ENCODE results near the gene LRP3.
"Not testable (repeated sequence)": the region's sequence is repeated elsewhere in the genome, so short reads cannot be mapped to it uniquely, and the experiment has no call there.

LRP3 gene

GRCh38 chr19:33176670-33177416 lies 17.3 kb upstream of the LRP3 start:
- peak; percentile 96 to 99 for DNase-seq

GRCh38 chr19:33177417-33177979 lies 16.6 kb upstream of the LRP3 start:
- no peak for DNase-seq

- DNase-seq: no peak
These were observed 7.5 kb upstream of the LRP3 start for GRCh38 chr19:33186431-33187182.

DNA sequence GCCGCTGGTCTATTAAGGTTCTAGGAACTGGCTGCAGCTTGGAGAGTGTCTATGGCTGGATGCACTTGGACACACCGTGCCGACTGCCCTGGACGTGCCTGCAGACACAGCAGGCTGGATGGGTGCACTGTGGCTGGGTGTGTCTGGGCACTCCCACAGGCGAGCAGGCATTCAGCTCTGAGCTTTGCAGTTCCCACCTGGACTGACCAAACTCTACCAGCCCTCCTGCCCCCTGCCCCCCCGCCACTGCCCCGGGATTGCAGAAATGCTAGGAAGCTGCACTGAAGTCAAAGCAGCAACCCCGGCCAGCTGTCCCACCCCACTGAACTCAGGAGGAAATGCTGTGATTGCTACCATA lies 7.0 kb upstream of the LRP3 start:
- no peak for DNase-seq

DNA sequence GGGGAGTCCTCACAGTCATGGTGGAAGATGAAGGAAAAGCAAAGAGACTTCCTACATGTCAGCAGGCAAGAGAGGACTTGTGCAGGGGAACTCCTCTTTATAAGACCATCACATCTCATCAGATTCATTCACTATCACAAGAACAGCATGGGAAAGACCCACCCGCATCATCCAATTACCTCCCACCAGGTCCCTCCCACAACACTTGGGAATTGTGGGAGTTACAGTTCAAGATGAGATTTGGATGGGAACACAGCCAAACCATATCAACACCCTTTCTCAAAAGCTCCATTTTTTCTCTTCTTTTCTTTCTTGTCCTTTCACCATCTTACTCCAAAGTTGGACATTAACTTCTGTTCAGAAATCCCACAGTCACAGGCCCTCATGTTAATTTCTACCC lies 4.7 kb upstream of the LRP3 start:
- no peak for DNase-seq

DNA sequence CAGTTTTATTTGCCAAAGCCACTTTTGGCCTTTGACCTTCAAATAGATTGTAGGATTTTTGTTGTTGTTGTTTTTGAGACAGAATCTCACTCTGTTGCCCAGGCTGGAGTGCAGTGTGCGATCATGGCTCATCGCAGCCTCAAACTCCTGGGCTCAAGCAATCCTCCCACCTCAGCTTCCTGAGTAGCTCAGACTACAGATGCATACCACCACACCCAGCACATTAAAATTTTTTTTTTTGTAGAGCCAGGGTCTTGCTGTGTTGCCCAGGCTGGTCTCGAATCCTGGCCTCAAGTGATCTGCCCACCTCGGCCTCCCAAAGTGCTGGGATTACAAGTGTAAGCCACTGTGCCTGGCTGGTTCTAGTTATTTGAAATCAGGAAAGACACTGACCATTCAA lies 3.0 kb upstream of the LRP3 start:
- not testable (repeated sequence) for DNase-seq

DNA sequence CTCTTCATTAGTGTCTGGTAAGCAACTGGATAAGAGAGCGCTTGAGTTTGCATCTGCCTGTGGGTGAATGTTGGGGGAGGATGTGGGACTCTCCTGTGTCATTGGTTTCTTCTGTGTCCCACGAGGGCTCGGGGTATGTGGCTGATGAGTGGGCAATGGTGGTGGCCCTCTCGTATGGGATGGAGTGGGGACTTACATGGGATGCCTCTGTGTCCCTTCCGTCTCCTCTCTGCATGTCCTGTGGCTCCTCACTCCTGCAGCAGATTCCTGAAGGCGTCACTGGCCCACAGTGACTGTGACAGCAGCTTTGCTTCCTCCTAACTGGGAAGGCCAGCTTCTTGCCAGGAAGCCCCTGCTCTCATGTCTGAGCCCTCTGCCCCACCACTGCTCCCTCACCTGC lies 2.6 kb upstream of the LRP3 start:
- DNase-seq: no peak

DNA sequence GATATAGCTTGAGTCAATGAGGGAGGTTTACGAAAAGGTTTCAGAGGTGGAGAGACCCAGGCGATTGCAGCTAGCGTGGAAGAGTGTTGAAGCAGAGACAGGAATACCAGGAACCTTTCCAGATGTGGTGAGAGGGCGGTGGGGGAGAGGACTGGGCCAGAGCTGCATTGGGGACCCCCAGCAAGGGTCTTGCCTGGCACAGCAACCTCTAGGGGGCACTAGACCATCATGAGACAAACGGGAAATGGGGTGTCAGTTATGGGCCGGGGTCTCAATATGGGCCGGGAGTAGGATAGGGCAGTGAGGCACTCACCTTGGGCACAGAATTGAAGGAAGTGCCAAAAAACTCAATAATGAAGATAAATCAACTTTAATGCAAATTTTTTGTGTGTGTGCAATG lies 2.1 kb upstream of the LRP3 start:
- no peak for DNase-seq

GRCh38 chr19:33193269-33193864 lies 763 bp upstream of the LRP3 start:
- DNase-seq: no peak

DNA sequence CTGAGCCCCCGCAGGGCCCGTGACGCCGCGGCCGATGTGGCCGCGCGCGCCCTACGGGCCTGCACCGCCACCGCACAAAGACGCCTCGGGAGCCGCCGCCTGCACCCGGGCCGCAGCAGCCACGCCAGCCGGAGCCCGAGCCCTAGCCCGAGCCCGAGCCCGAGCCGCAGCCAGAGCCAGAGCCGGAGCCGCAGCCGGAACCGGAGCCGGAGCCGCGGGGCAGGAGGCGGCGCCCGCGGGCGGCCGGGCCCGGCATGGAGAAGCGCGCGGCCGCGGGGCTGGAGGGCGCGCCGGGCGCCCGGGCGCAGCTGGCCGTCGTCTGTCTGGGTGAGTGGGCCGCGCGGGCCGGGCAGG lies 379 bp downstream of the LRP3 start:
- DNase-seq: peak in 1 of 2 donors; percentile 18

GRCh38 chr19:33194886-33195644 lies 935 bp downstream of the LRP3 start:
- peak in 1 of 2 donors; percentile 14 for DNase-seq

DNA sequence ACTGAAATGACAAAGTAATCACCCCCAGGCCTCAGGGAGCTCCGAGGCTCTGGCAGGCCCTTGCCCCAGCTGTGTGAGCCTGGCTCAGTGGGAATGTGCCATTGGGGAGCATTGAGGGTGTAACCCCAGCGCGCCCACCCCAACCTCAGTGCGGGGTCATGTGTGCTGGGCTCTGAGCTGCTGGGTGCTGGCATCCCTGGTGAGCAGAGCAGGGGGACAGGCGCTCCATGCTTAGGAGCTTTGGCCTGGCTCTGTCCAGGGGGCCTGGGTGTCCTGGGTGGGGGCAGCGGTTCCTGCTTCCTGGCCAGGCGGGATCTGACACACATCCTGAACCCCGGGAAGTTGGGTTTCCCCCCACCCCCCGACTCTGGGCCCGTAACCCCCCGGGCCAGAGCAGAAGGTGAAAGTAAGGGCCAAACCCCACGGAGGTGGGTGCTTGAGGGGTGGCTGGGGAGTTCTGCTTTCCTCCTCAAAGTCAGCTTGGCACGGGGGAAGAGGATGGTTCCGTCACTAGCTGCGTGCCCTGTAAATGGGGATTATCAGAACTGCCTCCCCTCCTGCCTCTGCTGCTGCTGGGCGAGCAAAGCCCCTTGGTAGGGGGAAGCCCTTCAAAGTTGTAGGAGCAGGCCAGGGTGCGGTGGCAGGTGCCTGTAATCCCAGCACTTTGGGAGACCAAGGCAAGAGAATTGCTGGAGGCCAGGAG lies 1.7 kb downstream of the LRP3 start:
- no peak for DNase-seq

DNA sequence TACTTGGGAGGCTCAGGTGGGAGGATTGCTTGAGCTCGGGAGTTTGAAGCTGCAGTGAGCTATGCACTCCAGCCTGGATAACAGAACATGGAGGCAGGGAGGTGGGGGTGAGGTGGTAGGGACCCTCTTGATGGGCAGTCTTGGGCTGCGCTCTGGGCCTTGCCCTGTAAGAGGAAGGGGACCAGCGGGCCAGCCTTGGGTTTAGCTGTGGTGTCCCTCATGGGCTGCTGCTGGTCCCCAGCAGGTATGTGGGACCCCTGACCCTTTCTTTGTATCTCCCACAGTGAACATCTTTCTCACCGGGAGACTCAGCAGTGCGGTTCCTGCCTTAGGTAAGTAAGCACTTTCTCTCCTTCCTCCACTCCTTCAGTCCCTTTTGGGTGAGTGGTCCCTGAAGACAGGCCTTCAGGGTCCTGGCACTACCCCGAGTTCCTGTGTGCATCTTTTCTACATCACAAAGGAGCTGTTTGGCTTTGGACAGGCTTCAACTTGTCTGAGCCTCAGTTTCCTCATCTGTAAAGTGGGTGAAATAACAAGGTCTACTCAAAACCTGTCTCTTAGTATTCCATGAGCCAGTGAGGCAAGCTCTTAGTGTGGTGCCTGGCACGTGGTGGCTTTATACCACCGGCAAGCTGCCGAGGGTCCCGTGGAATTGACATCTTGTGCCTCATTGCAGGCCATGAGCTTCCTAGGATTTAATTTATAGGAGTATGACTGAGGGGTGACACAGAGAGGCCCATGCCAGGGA lies 2.5 kb downstream of the LRP3 start:
- DNase-seq: no peak

GRCh38 chr19:33197591-33198000 lies 3.5 kb downstream of the LRP3 start:
- no peak for DNase-seq

GRCh38 chr19:33198169-33198568 lies 4.0 kb downstream of the LRP3 start:
- no peak for DNase-seq

DNA sequence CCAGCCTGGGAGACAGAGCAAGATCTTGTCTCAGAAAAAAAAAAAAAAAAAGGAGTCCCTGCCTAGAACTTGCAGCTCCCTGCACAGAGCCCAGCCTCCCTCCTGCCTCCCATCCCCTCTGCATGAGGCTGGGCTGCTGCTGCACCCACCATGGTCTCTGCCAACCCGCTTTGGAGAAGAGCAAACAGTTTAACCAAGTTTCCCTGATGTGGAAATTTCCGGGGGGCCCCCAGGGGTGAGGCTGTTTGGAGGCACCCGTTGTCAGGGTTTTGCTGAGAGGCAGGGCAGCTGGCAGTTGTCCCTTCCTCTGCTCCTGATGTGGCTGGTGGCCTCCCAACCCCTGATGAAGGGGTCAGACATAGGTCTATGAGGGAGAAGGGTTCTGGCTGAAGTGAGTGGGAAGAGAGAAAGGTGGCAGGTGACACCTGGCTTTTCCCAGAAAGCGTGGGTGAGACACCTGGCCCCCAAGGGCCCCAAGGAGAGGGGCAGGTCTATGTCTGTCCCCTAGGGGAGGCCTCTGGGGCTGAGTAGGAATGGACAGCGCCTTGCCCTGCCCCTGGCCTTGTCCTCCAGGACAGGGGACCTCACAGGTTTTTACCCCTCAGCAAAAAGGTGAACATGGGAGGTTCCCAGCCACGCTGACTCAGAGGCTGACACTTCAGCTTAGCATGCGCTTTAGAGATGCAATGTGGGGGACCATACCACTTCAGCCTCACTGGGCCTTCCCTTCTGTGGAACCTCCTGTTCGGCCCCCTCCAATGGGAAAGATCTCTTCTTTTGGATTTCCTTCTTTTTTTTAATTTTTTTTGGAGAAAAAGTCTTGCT lies 5.5 kb downstream of the LRP3 start:
- no peak for DNase-seq

GRCh38 chr19:33201473-33201872 lies 7.3 kb downstream of the LRP3 start:
- no peak for DNase-seq

DNA sequence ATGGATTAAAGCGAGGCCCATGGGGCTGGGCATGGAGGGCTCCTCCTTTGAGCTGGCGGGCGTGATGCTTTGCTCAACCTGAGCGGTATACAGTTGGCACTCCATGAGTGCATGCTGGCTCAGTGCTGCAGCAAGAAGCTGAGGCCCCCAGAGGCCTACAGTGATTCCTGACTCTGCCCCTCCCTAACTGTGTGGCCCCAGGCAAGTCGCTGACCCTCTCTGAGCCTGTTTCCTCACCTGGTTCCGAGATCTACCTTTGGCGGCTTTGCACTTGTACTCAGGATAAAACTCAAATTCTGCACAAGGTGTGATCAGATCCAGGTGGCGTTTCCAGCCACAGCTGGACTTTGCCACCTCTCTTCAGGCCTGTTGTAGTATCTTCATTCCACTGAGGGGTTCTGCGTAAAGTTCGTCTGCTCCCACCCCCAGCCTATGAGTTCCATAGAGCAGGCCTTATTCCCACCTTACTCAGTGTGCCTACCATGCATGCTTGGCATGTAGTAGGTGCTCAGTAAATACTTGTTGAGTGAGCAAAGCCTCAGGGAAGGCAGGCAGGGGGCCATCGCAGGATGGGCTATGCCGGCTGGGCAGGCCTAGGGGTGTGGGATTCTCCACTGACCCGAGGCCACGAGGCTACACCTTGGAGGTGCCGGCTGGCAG lies 7.9 kb downstream of the LRP3 start:
- DNase-seq: no peak

DNA sequence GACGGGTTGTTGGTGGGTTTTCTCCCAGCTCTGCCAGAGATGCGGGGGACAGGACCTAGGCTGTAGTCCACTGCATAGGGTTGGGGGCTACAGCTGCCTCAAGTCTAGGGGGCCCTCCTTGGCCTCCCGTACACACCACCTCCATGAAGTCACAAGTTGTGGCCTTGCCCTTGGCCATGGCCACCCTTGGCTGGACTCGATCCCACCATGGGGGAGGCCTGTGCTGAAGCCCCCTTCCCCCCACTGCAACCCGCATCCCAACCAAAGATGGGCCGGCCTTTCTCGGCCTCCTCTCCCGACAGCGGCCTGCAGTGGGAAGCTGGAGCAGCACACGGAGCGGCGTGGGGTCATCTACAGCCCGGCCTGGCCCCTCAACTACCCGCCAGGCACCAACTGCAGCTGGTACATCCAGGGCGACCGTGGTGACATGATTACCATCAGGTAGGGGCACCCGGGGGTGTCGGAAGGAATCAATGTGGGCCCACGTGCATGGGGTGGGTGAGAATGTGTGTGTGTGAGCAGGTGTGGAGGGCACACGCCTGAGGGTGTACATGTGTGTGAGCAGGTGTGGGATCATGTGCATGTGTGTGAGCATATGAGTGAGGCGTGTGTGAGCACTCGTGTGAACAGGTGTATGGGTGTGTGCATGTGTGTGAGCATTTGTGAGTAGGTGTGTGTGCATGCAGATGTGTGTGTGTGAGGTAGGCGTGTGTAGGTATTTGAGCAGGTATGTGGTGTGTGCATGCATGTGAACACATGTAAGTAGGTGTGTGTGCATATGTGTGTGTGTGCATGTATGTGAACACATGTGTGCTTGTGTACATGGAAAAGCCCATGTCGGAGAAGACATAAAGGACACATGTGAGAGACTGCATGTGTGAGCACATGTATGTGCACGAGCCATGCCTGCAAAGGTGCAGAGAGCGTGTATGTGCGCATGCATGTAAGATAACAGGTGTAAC lies 8.7 kb downstream of the LRP3 start:
- no peak for DNase-seq

All from stimulated activated CD4-positive, alpha-beta T cell treated with anti-CD3 and anti-CD28 coated beads, Interleukin-2, amount 100 ng/mL, for 24 hours (primary cell).